ENCODE data around the gene NEK5.

Gene NEK5

GRCh38 chr13:52160053-52160452 is 31.2 kb upstream of the NEK5 start:
- Mint-ChIP-seq H3K4me3 (peak overlapping the region; percentile 85 to 91 (median 91)), H3K27ac (peak overlapping the region; percentile 40 to 88 (median 44)), H3K9me3 (no peaks in the 10 kb centered on the region), H3K36me3 (ENCODE audit: low read depth) (peaks cover 4% of the 10 kb centered on the region), H3K27me3 (ENCODE audit: low read depth) (peaks cover 3% of the 10 kb centered on the region), H3K4me1 (peaks cover 34% of the 10 kb centered on the region)
- TF ChIP-seq CTCF (IDR thresholded peaks at IDR 0.05; ENCODE audit: unreplicated experiment in 3 of 3) = no peak

GRCh38 chr13:52159159-52159982 is 30.5 kb upstream of the NEK5 start, which contains the start of gene NEK3:
TSS of gene NEK3 (minus strand) at chr13:52159597. CDS start at chr13:52156191, 3,406 bp downstream.
- H3K27ac Mint-ChIP-seq = peak within 1 kb of the TSS; percentile 71 to 93 (median 88)
- peaks cover 34% of the 10 kb centered on the region for H3K4me1 Mint-ChIP-seq

GRCh38 chr13:52158629-52159158 is 29.8 kb upstream of the NEK5 start:
- H3K4me3 Mint-ChIP-seq = peak overlapping the region; percentile 85 to 91 (median 91)
- H3K36me3 Mint-ChIP-seq (ENCODE audit: low read depth) = peaks cover 6% of the 10 kb centered on the region
- H3K27me3 Mint-ChIP-seq (ENCODE audit: low read depth) = peaks cover 3% of the 10 kb centered on the region
- no peak for TF ChIP-seq CTCF (IDR thresholded peaks at IDR 0.05; ENCODE audit: unreplicated experiment in 3 of 3)
- peak overlapping the region; percentile 71 to 93 (median 88) for H3K27ac Mint-ChIP-seq
- H3K4me1 Mint-ChIP-seq = peaks cover 34% of the 10 kb centered on the region
- H3K9me3 Mint-ChIP-seq = no peaks in the 10 kb centered on the region

More at GRCh38 chr13:52159159-52159982, 30.5 kb upstream of the NEK5 start, which contains the start of gene NEK3:
- H3K4me3 Mint-ChIP-seq = peak within 1 kb of the TSS; percentile 85 to 91 (median 91)
- no peaks in the 10 kb centered on the region for H3K9me3 Mint-ChIP-seq
- H3K27me3 Mint-ChIP-seq (ENCODE audit: low read depth) = peaks cover 3% of the 10 kb centered on the region
- peaks cover 4% of the 10 kb centered on the region for H3K36me3 Mint-ChIP-seq (ENCODE audit: low read depth)
- no peak for TF ChIP-seq CTCF (IDR thresholded peaks at IDR 0.05; ENCODE audit: unreplicated experiment in 3 of 3)

GRCh38 chr13:52156724-52157261 is 27.9 kb upstream of the NEK5 start:
- peaks cover 14% of the 10 kb centered on the region for H3K36me3 Mint-ChIP-seq (ENCODE audit: low read depth)
- peak overlapping the region; percentile 79 to 91 (median 85) for H3K4me3 Mint-ChIP-seq
- no peaks in the 10 kb centered on the region for H3K27me3 Mint-ChIP-seq (ENCODE audit: low read depth)
- H3K27ac Mint-ChIP-seq = peak overlapping the region; percentile 1 to 76 (median 30)
- no peaks in the 10 kb centered on the region for H3K9me3 Mint-ChIP-seq
- H3K4me1 Mint-ChIP-seq = peaks cover 23% of the 10 kb centered on the region
- TF ChIP-seq CTCF (IDR thresholded peaks at IDR 0.05; ENCODE audit: unreplicated experiment in 3 of 3) = no peak

GRCh38 chr13:52155177-52155576 is 26.3 kb upstream of the NEK5 start:
- no peak overlapping the region for H3K27ac Mint-ChIP-seq
- no peaks in the 10 kb centered on the region for H3K27me3 Mint-ChIP-seq (ENCODE audit: low read depth)
- H3K4me1 Mint-ChIP-seq = peaks cover 23% of the 10 kb centered on the region
- H3K36me3 Mint-ChIP-seq (ENCODE audit: low read depth) = peaks cover 25% of the 10 kb centered on the region
- no peak for TF ChIP-seq CTCF (IDR thresholded peaks at IDR 0.05; ENCODE audit: unreplicated experiment in 3 of 3)
- H3K4me3 Mint-ChIP-seq = no peak overlapping the region
- H3K9me3 Mint-ChIP-seq = no peaks in the 10 kb centered on the region

Measured in nephron (organoid).